HepG2 (cell line): ENCODE results near the gene RAC3. TPM values are rescaled to one million over a fixed set of nuclear protein-coding genes. Genes with fewer than 3 reads are reported as not detected.

Source experiments
- GLMP ChIP-seq: sonication (generic); formaldehyde crosslinking; IDR thresholded peaks from 2 replicates; pipeline ENCODE4 v1.9.0; 2021; ENCODE audit warnings: missing genetic modification reagents, mild to moderate bottlenecking, borderline replicate concordance
- KAT7 ChIP-seq: IDR thresholded peaks from 2 replicates; pipeline ENCODE4 v1.6.1; 2018; ENCODE audit warnings: borderline replicate concordance, missing compliant biosample characterization
- NFE2 ChIP-seq: sonication (generic); formaldehyde crosslinking; IDR thresholded peaks from 2 replicates; pipeline ENCODE4 v1.4.0; 2020; ENCODE audit warnings: missing genetic modification reagents
- PLRG1 ChIP-seq: fragments of 450-650 bp; conservative IDR thresholded peaks from 2 replicates; pipeline ENCODE4 v1.6.1; 2016
- SSRP1 ChIP-seq: IDR thresholded peaks from 2 replicates; pipeline ENCODE4 v1.6.1; 2016; ENCODE audit warnings: control low read depth
- TRIM22 ChIP-seq: fragments of 450-650 bp; IDR thresholded peaks from 2 replicates; pipeline ENCODE4 v1.6.1; 2017
- ZBTB21 ChIP-seq: sonication (generic); formaldehyde crosslinking; IDR thresholded peaks from 2 replicates; pipeline ENCODE4 v1.4.0; 2020; ENCODE audit warnings: missing genetic modification reagents
- ZNF329 ChIP-seq: sonication (generic); formaldehyde crosslinking; IDR thresholded peaks from 2 replicates; pipeline ENCODE4 v1.9.0; 2021; ENCODE audit warnings: low read depth, mild to moderate bottlenecking, missing genetic modification reagents
- polyA plus RNA-seq, 8 experiments: library from polyadenylated mRNA; depleted of rRNA in 3 of 8; stranded (reverse) in 7 of 8; unstranded in 1 of 8; fragments of >200 nt; fragmentation: Illumina TruSeq in 4 of 8; extraction: Trizol in 4 of 8; gene quantifications; 2 replicates each; pipeline versions ENCODE4 v1.2.1 to v1.2.3, GENCODE V29; 2011 to 2016; ENCODE audit warnings: low read depth in 4 of 8, missing spikeins in 1 of 8, mixed read lengths in 1 of 8; ENCODE audit not compliant: insufficient read depth in 1 of 8
- total RNA-seq, 5 experiments: library from RNA; depleted of rRNA; stranded (reverse); fragments of >200 nt; fragmentation: Illumina TruSeq; extraction: Trizol; gene quantifications; 2 replicates each; pipeline ENCODE4 v1.2.3, GENCODE V29; 2016; ENCODE audit warnings: low read depth in 1 of 5
- TF ChIP-seq, protein P1 (sequence below): sonication (generic); formaldehyde crosslinking; conservative IDR thresholded peaks from 2 replicates; pipeline ENCODE4 v1.4.0; 2020; ENCODE audit warnings: missing genetic modification reagents

Gene RAC3
- total and polyA plus RNA-seq, 2 of the 13 experiments (the other 11 are each of a cell fraction or from before 2014, with no cell fraction given) = 10.5 to 21.3 TPM

DNA sequence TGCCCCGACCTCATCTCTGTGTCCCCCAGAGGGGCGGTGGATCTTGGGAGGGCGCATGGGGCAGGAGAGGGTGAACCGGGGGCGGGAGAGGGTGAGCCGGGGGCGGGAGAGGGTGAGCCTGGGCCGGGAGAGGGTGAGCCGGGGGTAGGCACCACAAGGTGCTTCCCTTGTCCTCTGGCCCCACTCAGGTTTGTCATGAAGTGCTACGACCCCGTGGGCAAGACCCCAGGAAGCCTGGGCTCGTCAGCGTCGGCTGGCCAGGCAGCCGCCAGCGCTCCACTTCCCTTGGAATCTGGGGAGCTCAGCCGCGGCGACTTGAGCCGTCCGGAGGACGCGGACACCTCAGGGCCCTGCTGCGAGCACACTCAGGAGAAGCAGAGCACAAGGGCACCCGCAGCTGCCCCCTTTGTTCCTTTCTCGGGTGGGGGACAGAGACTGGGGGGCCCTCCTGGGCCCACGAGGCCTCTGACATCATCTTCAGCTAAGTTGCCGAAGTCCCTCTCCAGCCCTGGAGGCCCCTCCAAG lies 35.2 kb upstream of the RAC3 start (continued):
- TF ChIP-seq GLMP (CRISPR knock-in tag) (no peak), PLRG1 (no peak), NFE2 (CRISPR knock-in tag) (no peak), ZNF329 (CRISPR knock-in tag) (no peak), ZBTB21 (CRISPR knock-in tag) (no peak), KAT7 (CRISPR knock-in tag) (no peak), TRIM22 (no peak), SSRP1 (CRISPR knock-in tag) (no peak; the same call in 1 of the 2 replicates)
- TF ChIP-seq, protein P1, sequence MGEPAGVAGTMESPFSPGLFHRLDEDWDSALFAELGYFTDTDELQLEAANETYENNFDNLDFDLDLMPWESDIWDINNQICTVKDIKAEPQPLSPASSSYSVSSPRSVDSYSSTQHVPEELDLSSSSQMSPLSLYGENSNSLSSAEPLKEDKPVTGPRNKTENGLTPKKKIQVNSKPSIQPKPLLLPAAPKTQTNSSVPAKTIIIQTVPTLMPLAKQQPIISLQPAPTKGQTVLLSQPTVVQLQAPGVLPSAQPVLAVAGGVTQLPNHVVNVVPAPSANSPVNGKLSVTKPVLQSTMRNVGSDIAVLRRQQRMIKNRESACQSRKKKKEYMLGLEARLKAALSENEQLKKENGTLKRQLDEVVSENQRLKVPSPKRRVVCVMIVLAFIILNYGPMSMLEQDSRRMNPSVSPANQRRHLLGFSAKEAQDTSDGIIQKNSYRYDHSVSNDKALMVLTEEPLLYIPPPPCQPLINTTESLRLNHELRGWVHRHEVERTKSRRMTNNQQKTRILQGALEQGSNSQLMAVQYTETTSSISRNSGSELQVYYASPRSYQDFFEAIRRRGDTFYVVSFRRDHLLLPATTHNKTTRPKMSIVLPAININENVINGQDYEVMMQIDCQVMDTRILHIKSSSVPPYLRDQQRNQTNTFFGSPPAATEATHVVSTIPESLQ (CRISPR knock-in tag) = no peak
